HG03558 (cell line): ENCODE results near the gene UVRAG.

Source experiments
- ATAC-seq: cut with Tn5 transposase; IDR thresholded peaks from one replicate; pipeline ENCODE4 v1.9.1; 2021; ENCODE audit warnings: moderate number of reproducible peaks; ENCODE audit not compliant: unreplicated experiment; ENCODE audit errors: extremely low read depth

UVRAG gene

DNA sequence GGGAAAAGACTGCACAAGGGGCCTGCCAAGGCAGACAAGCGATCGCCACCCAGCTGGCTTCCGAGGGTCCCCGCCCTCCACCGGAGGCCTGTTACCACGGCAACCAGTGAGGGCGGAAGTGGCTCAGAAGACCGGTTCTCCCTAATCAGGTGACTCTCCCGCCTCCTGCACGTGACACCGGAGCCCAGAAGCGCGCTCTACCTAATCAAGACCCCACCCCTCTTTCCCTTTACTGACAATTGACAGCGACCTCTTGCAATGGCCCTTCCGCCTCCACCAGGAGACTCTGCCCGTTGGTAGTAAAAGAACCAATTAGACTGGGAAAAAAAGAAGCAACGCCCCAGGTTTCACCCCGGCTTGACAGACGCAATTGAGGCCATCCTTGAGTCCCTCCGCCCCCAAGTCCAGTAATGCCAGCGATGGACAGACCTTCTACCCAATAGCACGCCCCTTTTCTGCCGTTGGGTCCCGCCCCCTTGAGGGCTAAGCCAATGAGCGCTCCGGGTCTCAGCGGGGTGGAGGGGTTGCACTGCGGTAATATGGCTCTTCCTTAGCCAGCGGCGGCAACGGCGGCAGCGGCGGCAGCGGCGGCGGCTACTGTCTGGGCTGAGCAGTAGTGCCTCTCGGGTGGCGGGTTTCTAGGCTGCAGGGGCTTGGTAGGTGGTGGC is at the start of gene UVRAG:
TSS of gene UVRAG (plus strand) at position 534 of the 668 bp plus-strand sequence. CDS start 198 bp downstream, outside the sequence.
- peak; percentile 38 for ATAC-seq

- ATAC-seq, result no peak
Observed at GRCh38 chr11:75766443-75767227, 48.4 kb upstream of the UVRAG start.

GRCh38 chr11:75767228-75767572 is 47.8 kb upstream of the UVRAG start:
- ATAC-seq, result no peak

GRCh38 chr11:75767793-75768111 is 47.3 kb upstream of the UVRAG start:
- ATAC-seq, result no peak

- ATAC-seq, result peak; percentile 37
Observed at GRCh38 chr11:75768112-75768908, 46.7 kb upstream of the UVRAG start, which contains the start of gene DGAT2. Gene DGAT2, plus strand, starts transcription at chr11:75768778. Its CDS starts 214 bp downstream, at chr11:75768992.

DNA sequence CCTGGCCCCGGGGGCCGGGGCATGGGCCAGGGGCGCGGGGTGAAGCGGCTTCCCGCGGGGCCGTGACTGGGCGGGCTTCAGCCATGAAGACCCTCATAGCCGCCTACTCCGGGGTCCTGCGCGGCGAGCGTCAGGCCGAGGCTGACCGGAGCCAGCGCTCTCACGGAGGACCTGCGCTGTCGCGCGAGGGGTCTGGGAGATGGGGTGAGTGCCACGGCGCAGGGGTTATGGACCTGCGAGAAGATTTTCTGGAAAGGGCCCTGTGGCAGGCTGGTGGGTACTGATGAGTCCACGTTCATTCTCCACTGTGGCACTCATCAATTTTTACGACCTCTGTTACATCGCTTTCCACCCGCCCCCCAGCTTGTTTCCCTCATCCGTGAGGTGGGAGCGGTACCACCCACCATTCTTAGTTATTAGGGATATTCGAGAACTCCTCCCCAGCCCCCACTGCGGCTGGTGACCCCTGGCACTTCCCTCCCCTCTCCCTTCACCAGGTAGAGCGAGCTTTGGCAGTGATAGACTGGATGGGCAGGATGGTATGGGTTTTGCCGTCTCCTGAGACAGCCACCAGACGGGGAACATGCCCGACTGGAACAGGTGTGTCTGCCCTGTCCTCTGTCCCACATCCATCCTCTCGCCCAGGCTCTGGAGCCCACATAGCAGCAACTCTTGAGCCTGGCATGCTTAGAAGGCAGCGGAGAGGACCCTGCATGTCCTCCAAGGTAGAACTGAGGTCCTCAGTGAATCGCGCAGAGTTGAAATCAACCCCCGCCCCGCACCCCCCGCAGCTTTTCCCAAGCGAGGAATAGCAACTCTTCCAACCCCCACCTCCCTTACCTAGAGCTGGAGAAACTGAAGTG is 45.9 kb upstream of the UVRAG start:
- no peak for ATAC-seq

- ATAC-seq, result no peak
Observed at GRCh38 chr11:75770102-75770501, 44.9 kb upstream of the UVRAG start.

DNA sequence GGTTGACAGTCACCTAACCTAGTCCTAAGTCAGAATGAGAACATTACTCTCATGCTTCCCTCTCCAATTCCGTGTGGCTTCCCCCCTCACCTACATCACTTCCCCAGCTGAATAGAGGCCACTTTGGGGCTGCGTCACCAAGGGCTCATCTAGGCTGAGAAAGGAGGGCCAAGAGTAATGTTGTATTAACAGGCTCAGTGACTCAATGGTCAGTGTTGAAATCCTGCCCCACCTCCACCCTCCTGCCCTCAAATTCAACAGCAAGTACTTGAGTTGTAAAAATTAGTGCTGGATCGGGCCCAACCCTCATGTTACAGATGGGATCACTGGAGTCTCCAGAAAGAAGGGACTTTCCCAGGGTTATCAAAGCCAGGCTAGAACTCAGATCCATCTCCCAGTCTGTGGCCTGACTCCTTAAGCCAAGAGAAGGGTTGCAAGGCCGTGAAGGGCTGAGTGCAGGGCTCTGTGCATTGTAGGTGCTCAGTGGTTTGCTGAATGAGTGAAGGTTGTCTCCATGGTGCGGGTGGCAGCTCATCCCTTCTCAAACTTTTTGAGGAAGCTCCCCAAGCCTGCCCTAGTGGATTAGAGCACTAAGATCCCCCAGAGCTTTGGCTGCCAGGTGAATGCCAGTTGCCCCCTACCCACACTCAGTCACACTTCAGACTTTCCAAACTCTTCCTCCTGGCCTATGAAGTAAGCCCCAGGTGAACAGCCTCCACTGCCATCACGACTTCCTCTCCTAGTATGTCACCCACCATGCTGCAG is 43.2 kb upstream of the UVRAG start:
- no peak for ATAC-seq

- peak; percentile 60 for ATAC-seq
Observed at GRCh38 chr11:75773595-75774353, 41.2 kb upstream of the UVRAG start.

DNA sequence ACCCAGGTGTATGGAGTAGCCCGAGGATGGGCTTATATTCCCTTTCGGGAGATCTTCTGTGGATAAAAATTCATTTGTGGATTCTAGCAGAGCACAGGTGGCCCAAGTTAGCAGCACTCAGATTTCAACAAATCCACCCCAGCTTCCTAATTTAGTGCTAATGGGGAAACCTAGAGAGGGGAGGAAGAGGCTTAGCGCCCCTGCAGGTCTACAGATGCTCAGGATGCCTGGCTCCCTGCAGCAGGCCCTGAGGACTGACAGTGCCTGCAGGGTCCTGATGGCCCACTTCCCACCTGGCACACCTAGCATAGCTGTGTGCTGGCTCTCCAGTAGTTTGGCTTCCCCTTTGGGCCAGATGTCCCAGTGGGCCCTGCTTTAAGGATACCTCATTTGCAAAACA is 40.0 kb upstream of the UVRAG start:
- no peak for ATAC-seq

GRCh38 chr11:75776546-75776945 is 38.5 kb upstream of the UVRAG start:
- ATAC-seq, result no peak

DNA sequence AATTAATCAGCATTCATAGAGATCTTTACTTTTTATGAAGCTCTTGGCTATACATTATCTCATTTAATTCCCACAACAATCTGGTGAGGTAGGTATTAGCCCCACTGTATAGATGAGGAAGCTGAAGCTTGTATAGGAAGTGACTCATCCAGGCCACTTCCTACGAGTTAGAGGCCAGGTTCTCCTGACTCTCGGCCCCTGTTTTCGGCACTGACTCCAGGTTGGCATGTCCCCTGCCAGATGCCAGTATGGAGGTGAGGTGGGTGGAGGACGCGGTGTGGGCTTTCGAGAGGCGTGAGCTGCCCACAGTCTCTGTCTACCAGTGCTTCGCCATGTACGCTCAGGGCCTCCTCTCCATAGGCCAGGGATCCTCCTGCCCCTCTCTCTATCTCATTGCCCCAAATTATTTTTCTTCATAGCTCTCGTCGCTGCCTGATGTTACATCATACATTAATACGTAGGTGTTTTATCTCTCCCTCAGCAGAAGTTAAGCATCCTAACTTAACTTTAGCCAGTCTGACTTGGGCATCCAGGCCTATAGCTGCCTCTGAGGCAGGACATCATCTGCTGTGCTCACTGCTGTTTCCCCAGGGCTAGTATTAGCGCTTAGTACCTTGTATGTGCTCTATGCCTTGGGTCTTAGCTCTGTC is 37.4 kb upstream of the UVRAG start:
- ATAC-seq, result no peak

- no peak for ATAC-seq
Observed at GRCh38 chr11:75778962-75779361, 36.0 kb upstream of the UVRAG start.

DNA sequence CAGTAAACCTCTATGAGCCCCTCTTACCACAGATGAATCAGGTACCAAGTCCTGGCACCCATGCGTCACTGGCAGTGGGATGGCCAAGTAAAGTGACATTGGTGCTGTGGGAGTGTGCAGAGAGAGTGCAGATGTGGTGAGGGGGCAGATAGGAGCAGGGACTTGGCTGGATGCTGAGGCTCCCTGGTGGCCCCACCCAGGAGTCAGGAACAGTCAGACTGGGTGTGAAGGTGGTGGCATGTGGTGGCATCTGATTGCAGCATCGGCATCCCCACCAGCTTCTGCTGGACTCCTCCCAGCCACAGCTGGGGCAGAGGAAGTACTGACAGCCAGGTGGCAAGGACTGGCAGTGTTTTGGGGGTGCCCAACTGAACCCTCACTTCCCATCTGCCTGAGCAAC is 35.0 kb upstream of the UVRAG start:
- no peak for ATAC-seq

GRCh38 chr11:75780888-75781287 is 34.1 kb upstream of the UVRAG start:
- no peak for ATAC-seq

- ATAC-seq, result no peak
Observed at GRCh38 chr11:75781296-75781695, 33.7 kb upstream of the UVRAG start.

DNA sequence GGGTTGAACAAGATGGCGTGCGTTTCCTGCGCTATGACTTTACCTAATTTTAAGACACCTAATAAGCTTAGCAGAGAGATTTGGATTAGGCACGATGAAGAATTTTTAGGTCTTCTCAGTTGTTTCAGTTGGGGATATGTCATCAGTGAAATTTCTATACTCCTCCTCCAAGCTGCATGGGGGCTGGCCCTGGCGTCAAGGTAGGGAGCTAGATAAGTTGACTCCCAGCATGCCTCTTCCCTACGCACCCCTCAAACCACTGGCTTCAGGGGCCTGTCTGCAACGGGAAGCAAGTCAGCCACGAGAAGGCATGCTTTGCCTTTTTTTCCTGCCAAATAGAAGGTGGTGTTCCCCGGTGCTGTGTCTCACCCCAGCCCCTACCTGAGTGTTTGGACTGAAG is 33.2 kb upstream of the UVRAG start:
- no peak for ATAC-seq

DNA sequence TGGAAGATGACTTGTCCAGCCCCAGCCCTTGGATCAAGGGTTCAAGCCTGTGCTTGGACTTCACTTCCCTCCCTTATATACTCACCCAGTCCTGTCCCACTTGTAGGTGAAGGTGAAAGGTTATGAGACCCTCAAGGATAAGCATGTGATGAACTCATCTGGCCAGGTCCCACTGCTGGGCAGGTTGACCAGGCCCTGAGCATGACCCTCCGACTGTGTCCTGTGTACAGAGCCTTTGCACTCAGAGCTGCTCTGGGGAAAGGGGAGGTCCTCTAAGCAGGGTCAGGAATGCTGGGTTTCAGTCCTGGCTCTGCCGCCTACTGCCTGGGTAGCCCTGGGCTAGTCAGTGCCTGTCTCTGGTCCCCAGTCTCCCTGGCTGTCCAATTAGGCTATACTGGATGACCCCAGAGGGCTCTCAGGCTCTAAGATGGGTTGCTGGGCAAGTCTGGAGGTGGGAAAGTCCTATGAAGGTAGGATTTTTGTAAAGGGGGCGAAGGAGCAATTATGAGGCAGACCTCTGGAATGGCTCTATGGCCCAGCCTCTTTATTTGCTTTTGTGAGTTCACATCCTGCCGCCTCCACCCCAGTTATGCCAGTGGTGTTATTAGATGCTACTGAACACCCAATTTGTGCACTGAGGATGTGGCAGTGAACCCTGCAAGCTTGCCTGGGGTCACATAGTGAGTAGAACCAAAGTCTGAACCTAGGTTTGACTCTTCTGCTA is 32.3 kb upstream of the UVRAG start:
- ATAC-seq, result no peak
